Erythroblast (primary cell): ENCODE data around the gene HOXA4.

Source experiments
- GATA1 ChIP-seq: IDR thresholded peaks from 2 replicates; pipeline ENCODE4 v1.6.1; 2011; ENCODE audit warnings: low read depth, mild to moderate bottlenecking, control low read depth, low read length, moderate library complexity
- POLR2A ChIP-seq: IDR thresholded peaks from 2 replicates; pipeline ENCODE4 v1.6.1; 2011; ENCODE audit warnings: mild to moderate bottlenecking, low read length

DNA sequence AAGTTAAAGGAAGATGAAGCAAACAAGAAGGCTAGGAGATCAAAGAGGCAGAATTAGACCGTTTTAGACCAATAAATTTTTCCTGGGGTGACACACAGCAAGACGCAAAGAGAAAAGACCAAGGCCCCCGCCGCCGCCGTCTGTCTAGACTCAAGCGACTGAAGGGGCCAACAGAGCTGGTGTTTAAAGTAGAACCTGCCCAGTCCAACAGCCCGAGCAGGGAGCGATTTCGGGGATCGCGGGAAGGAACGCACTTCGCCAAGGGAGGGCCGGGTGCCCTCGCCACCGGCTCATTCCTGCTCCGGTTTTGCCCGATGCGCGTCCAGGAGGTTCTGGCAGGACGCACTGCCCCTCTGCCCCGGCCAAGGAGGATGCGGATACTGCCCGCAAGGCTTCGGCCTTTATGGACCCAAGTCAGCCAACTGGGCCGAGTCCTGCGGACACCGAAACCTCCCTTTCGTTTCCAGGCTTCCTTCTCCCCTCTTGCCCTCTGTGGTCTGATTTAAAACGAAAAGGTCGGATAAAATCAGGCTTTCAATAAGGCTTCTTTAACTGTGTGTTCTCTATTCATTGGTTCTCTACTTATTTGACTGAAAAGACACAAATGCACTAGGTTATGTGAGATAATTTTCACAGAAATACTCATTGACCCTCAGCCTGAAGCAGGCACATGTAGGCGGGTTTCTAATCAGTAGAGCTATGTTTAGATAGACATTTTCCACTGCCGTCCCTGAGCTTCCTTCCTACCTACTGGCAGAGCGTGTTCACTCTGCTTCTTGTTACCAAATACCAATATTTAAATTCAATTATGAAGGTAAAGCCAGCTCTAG lies 28.1 kb upstream of the HOXA4 start:
- no peak for TF ChIP-seq POLR2A
- no peak for TF ChIP-seq GATA1
